Tibial nerve (tissue), 4 donors: Measurements from ENCODE around the gene KLHDC3. TPM values are rescaled to one million over a fixed set of nuclear protein-coding genes. Genes with fewer than 3 reads are reported as not detected.
A peak's percentile ranks its signal among the peaks of the same experiment; 100 is the strongest.

Experiments used
- DNase-seq, 2 donors: peaks; one replicate each; pipeline ENCODE4 v3.0.0-alpha.2; 2019; ENCODE audit warnings: low spot score in 2 of 2
- H3K27ac ChIP-seq, 4 donors: fragments of 200-600 bp; sonication (generic) in 3 of 4; one replicate each; pipeline ENCODE4 v1.5.1; 2017 to 2019; ENCODE audit warnings: mild to moderate bottlenecking in 1 of 4
- H3K27me3 ChIP-seq, 2 donors: fragments of 200-600 bp; sonication (generic) in 1 of 2; one replicate each; pipeline versions ENCODE4 v1.5.1 to v1.6.0; 2017 to 2019
- H3K36me3 ChIP-seq, 3 donors: fragments of 200-600 bp; sonication (generic); one replicate each; pipeline ENCODE4 v1.5.1; 2018 to 2019
- H3K4me1 ChIP-seq, 4 donors: fragments of 200-600 bp; sonication (generic) in 3 of 4; one replicate each; pipeline ENCODE4 v1.5.1; 2017 to 2019
- H3K4me3 ChIP-seq, 4 donors: fragments of 200-600 bp; sonication (generic) in 3 of 4; one replicate each; pipeline ENCODE4 v1.5.1; 2017 to 2019; ENCODE audit warnings: mild to moderate bottlenecking in 1 of 4, moderate library complexity in 1 of 4
- H3K9me3 ChIP-seq, 4 donors: fragments of 200-600 bp; sonication (generic) in 3 of 4; one replicate each; pipeline ENCODE4 v1.5.1; 2017 to 2019
- CTCF ChIP-seq, 5 experiments: fragments of 200-600 bp in 3 of 5; fragments of 450-650 bp in 2 of 5; sonication (generic) in 3 of 5; IDR thresholded peaks; one replicate each; pipeline ENCODE4 v1.5.1; 2016 to 2019; ENCODE audit warnings: antibody characterized with exemption in 5 of 5, mild to moderate bottlenecking in 3 of 5, moderate library complexity in 2 of 5
- EP300 ChIP-seq, 2 donors: sonication (generic); formaldehyde crosslinking; IDR thresholded peaks; one replicate each; pipeline ENCODE4 v1.6.1; 2017; ENCODE audit warnings: antibody characterized with exemption in 2 of 2, mild to moderate bottlenecking in 1 of 2
- POLR2A ChIP-seq, 2 donors: fragments of 450-650 bp; IDR thresholded peaks; one replicate each; pipeline ENCODE4 v1.6.1; 2017; ENCODE audit warnings: antibody characterized with exemption in 2 of 2, mild to moderate bottlenecking in 2 of 2, moderate library complexity in 2 of 2
- WGBS, 2 donors: methylation state at CpG; one replicate each; pipeline ENCODE4 v1.1.5; 2018; 5-methylcytosine and 5-hydroxymethylcytosine counted together
- total RNA-seq, 4 donors: library from RNA; depleted of rRNA; stranded (reverse); fragments of >200 nt; gene quantifications; one replicate each; pipeline ENCODE4 v1.1.0, GENCODE V29; 2016

Gene KLHDC3
- total RNA-seq, 4 donors from 2014 or later = 74.1 to 98.3 (median 86.5) TPM

- Histone ChIP-seq H3K27me3 (no peaks in the 10 kb centered on the region), H3K36me3 (peaks cover 0 to 34% (median 0%) of the 10 kb centered on the region in 3 donors), H3K4me1 (peaks cover 0 to 20% (median 11%) of the 10 kb centered on the region in 4 donors), H3K9me3 (no peaks in the 10 kb centered on the region), H3K27ac (no peak overlapping the region), H3K4me3 (no peak overlapping the region)
- TF ChIP-seq EP300 (IDR thresholded peaks at IDR 0.05) (no peak), POLR2A (IDR thresholded peaks at IDR 0.05) (no peak), CTCF (IDR thresholded peaks at IDR 0.05) (no peak)
- WGBS, 2 donors = 91 to 93% methylated on average over 3 of the region's 3 CpGs
- no peak for DNase-seq
Observed at GRCh38 chr6:42973926-42974325, 40.1 kb upstream of the KLHDC3 start.

GRCh38 chr6:42974919-42975505 is 39.0 kb upstream of the KLHDC3 start:
- no peaks in the 10 kb centered on the region for H3K9me3 ChIP-seq
- H3K36me3 ChIP-seq = peaks cover 0 to 27% (median 0%) of the 10 kb centered on the region in 3 donors
- H3K4me1 ChIP-seq = peaks cover 0 to 27% (median 16%) of the 10 kb centered on the region in 4 donors
- 79 to 82% methylated on average over 5 of the region's 5 CpGs for WGBS, 2 donors
- H3K27me3 ChIP-seq = no peaks in the 10 kb centered on the region
- H3K27ac ChIP-seq = no peak overlapping the region
- no peak overlapping the region for H3K4me3 ChIP-seq
- no peak for DNase-seq
- TF ChIP-seq CTCF (IDR thresholded peaks at IDR 0.05) = no peak
- TF ChIP-seq POLR2A (IDR thresholded peaks at IDR 0.05) = no peak
- no peak for TF ChIP-seq EP300 (IDR thresholded peaks at IDR 0.05)

GRCh38 chr6:42978487-42978838 is 35.6 kb upstream of the KLHDC3 start:
- DNase-seq = no peak
- no peak for TF ChIP-seq CTCF (IDR thresholded peaks at IDR 0.05)
- no peak for TF ChIP-seq EP300 (IDR thresholded peaks at IDR 0.05)
- no peak for TF ChIP-seq POLR2A (IDR thresholded peaks at IDR 0.05)
- Histone ChIP-seq H3K4me1 (peaks cover 0 to 38% (median 19%) of the 10 kb centered on the region in 4 donors), H3K4me3 (peak overlapping the region; percentile 68 to 93 (median 80)), H3K27me3 (no peaks in the 10 kb centered on the region), H3K27ac (peak overlapping the region; percentile 75 to 91 (median 86)), H3K36me3 (peaks cover 0 to 19% (median 0%) of the 10 kb centered on the region in 3 donors), H3K9me3 (no peaks in the 10 kb centered on the region)
- WGBS, 2 donors = 0% methylated on average over 3 to 9 of the region's 28 CpGs

- TF ChIP-seq EP300 (IDR thresholded peaks at IDR 0.05) = peak in 1 of 2 donors; percentile 62
- TF ChIP-seq POLR2A (IDR thresholded peaks at IDR 0.05) = peak in 1 of 2 donors; percentile 35
- no peak for TF ChIP-seq CTCF (IDR thresholded peaks at IDR 0.05)
- WGBS, 2 donors = 1% methylated on average over 30 of the region's 59 CpGs
- peaks cover 0 to 43% (median 21%) of the 10 kb centered on the region in 4 donors for H3K4me1 ChIP-seq
- H3K4me3 ChIP-seq = peak within 1 kb of the TSS; percentile 68 to 93 (median 80)
- DNase-seq = peak; percentile 59 to 72
- H3K36me3 ChIP-seq = peaks cover 0 to 14% (median 0%) of the 10 kb centered on the region in 3 donors
- no peaks in the 10 kb centered on the region for H3K27me3 ChIP-seq
- peak within 1 kb of the TSS; percentile 75 to 91 (median 86) for H3K27ac ChIP-seq
- no peaks in the 10 kb centered on the region for H3K9me3 ChIP-seq
Observed at GRCh38 chr6:42978839-42979522, 35.1 kb upstream of the KLHDC3 start, which contains the start of gene PEX6. TSS of gene PEX6 (minus strand) at chr6:42979181. CDS start at chr6:42979150, 31 bp downstream.
